Measurements from ENCODE around the gene HPCAL1.

GRCh38 chr2:10316336-10316735, 13.6 kb downstream of the HPCAL1 start:
- no peak for TF ChIP-seq CTCF (IDR thresholded peaks at IDR 0.05)
- no peak for TF ChIP-seq ZFX (IDR thresholded peaks at IDR 0.05; ENCODE audit: borderline replicate concordance)

All from 22Rv1 (cell line).